ENCODE results near the gene BOLA2B.
"Not testable (repeated sequence)": the region's sequence is repeated elsewhere in the genome, so short reads cannot be mapped to it uniquely, and the experiment has no call there.

Gene BOLA2B

GRCh38 chr16:30193615-30194014 is at the start of gene BOLA2B, which contains the start of gene SLX1A:
Gene BOLA2B, minus strand, starts transcription at chr16:30193666. Its CDS starts 71 bp downstream, at chr16:30193595.
Gene SLX1A, plus strand, starts transcription at chr16:30193875. Its CDS starts 210 bp downstream, at chr16:30194085.
- not testable (repeated sequence) for DNase-seq

DNA sequence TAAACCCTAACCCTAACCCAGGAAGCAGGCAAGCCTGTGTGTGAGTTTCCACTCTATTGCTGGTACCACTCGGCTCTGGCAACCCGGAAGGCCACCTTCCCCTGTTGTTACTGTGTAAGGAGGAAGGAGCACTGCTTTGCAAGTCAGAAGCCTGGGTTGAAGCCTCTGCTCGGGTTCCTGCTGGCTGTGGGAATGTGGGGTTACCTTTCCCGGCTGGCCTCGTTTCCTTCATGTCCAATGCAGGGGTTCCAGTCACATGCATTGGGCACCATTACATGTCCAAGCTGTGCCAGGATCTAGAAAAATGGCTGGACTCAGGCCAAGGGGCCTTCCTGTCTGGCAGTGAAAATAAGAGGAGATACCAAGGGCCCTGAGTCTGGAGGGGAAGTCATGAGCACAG is 23.6 kb upstream of the BOLA2B start:
- DNase-seq: not testable (repeated sequence)

DNA sequence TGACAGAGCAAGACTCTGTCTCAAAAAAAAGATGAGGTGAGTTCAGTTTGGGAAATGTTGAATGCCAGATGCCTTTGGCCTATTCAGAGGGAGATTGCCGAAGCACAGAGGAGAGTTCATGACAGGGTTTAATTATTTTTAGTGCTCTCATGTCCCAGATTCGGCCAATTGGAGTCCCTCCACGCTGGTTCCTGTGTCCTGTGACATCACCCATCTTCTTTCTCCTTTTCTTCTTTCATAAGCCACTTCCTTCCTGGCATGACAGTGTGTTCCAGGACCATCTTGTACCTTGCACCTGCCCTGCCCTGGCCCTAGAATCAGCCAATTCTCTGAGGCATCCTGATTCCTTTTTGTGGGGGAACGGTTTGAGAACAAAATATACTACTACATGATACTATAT is 17.9 kb upstream of the BOLA2B start:
- not testable (repeated sequence) for DNase-seq

- DNase-seq: not testable (repeated sequence)
Measured at GRCh38 chr16:30209032-30209431, 15.6 kb upstream of the BOLA2B start.

DNA sequence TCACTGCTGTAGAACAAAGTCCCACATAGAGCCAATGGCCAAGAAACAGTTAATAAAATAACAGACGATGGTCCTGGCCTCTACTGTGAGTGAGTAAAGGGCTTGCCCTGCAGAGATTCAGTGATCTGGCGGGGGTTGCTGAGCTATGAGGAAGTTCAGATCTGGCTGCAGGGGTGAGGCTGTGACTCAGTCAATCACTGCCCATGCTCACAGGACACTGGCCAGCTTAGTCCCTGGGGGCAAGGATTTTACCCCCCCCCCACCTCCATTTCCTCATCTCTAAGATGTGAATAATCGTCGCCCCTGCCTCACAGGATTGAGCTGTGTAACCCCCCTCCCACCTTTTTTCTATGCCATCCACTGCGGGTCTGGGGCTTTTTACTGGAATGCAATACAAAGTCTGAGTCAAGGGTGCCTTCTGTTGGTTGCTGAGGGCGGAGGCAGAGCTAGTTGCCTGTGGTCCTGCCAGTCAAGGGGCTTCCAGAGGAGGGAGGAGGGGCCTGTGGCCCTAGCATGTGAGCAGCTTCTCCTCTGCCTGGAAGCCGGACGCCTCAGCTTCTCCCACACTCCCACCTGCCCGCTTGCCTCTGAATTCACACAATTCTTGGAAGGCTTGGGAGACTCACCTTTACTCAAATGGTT is 13.7 kb upstream of the BOLA2B start:
- not testable (repeated sequence) for DNase-seq

DNA sequence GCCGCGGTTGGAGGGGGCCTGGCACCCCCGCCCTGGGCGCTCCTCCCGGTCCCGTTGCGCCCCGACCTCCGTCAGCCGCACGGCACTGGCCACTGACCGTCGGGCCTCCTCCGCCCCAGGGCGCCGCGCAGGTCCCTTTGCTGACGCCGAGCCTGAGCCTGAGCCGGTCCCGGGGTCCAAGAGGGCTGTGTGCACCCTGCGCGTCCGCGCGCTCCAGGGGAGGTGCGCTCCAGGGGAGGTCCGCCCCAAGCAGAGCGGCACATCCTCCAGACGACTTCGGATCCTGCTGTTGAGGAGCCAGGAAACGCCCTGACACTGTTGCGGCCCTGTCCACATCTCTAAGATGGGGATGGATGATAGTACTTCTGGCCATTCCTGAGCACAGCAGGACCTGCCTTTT is 12.8 kb upstream of the BOLA2B start:
- not testable (repeated sequence) for DNase-seq

DNA sequence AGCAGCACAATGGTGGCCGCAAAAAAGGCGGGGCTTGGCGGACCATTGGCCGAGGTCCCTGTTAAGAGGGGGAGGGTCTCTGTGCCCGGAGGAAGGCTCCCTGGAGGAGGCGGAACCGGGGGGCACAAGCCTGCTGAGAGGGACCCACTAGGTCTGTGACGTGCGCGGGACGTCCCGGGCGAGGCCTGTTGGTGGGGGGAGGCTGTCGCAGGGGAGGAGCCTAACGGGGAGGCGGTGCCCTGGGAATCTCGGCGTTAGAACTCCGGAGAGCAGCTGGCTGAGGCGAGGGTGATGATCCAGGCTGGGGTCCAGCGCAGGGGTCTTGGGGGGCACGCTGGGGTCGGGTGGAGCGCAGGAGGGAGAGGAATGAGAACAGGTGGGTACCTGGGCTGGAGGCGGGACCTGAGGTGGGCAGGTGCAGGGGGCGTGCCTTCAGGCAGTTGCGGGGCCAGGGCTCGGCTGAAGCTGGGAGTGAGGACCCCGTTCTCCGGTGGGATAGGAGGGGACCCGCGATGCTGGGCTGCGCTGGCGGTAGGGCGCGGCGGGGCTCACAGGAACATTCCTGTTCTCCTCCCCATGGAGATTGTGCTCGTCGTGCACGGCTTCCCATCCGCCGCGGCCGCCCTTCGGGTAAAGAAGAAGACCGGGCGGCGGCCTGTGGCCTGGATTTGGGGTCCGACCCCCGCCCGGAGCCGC is 12.2 kb upstream of the BOLA2B start:
- not testable (repeated sequence) for DNase-seq

DNA sequence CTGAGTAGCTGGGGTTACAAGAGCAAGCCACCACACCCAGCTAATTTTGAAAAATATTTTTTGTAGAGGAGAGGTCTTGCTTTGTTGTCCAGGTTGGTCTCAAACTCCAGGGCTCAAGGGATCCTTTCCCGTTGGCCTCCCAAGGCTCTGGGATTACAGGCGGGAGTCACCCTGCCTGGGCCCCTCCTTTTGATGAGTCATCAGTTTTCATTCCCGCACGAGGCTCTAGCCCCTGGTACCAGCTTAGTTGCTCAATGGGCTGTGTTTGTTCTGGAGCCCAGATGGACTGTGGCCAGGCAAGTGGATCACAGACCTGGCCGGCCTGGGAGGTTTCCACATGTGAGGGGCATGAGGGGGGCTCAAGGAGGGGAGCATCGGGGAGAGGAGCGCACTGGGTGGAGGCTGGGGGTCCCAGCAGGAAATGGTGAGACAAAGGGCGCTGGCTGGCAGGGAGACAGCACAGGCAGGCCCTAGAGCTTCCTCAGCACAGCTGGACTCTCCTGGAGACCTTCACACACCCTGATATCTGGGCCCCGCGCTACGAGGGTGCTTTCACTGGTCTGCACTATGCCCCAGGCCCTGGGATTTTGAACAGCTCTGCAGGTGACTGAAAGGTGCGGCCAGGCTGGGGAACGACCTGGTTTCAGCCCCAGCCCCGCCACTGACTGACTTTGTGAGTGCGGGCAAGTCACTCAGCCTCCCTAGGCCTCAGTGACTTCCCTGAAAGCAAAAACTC is 6.3 kb upstream of the BOLA2B start:
- not testable (repeated sequence) for DNase-seq

GRCh38 chr16:30199049-30199448 is 5.6 kb upstream of the BOLA2B start, which contains the start of gene SULT1A3:
Gene SULT1A3, plus strand, starts transcription at chr16:30199255. Its CDS starts 1,474 bp downstream, at chr16:30200729.
- DNase-seq: not testable (repeated sequence)

- not testable (repeated sequence) for DNase-seq
Measured at GRCh38 chr16:30197001-30197400, 3.5 kb upstream of the BOLA2B start.

DNA sequence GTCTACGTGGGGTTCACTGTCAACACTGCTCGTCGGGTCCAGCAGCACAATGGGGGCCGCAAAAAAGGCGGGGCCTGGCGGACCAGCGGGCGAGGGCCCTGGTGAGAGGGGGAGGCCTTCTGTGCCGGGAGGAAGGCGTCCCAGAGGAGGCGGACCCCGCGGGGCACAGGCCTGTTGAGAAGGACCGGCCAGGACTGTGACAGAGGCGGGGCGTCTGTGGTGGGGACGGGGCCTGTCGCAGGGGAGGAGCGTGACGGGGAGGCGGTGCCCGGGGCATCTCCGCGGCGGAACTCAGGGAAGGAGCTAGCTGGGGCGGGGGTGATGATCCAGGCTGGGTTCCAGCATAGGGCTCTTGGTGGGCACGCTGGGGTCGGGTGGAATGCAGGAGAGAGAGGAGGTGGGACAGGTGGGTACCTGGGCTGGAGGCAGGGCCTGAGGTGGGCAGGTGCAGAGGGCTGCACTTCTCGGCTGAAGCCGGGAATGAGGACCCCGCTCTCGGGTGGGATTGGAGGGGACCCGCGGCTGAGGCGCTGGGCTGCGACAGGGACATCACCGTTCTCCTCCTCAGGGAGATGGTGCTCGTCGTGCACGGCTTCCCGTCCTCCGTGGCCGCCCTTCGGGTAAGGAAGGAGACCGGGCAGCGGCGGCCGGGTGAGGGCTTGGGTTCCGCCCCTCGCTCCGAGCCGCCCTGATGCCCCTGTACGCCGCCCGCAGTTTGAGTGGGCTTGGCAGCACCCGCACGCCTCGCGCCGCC is 883 bp upstream of the BOLA2B start:
- DNase-seq: not testable (repeated sequence)

- DNase-seq: not testable (repeated sequence)
Measured at GRCh38 chr16:30193098-30193497, 368 bp downstream of the BOLA2B start.

DNA sequence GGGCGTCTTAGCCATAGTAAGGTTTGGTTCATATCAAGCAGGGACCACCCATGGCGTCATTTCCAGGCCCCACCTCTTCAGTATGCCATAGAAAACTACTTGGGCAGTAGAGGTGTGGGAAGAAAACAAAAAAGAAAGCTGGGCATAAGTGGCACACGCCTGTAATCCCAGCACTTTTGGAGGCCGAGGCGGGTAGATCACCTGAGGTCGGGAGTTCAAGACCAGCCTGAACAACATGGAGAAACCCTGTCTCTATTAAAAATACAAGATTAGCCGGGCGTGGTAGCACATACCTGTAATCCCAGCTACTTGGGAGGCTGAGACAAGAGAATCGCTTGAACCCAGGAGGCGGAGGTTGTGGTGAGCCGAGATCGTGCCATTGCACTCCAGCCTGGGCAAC is 2.3 kb downstream of the BOLA2B start:
- not testable (repeated sequence) for DNase-seq

DNA sequence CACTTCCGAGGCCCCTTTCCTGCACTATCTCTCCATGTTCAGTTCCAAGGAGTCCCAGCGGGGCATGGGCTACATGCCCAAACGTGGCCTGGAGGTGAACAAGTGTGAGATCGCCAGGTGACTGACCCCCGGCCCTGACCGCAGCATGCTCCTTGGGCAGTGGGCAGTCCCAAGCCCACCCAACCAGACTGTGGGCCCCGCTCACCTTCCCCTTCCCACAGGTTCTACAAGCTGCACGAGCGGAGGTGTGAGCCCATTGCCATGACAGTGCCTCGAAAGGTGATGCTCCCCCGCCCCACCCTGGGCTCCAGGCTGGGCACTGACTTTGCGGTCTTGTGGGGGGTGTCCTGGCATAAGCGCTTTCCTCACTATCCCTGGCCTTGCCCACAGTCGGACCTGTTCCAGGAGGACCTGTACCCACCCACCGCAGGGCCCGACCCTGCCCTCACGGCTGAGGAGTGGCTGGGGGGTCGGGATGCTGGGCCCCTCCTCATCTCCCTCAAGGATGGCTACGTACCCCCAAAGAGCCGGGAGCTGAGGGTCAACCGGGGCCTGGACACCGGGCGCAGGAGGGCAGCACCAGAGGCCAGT is 5.4 kb downstream of the BOLA2B start:
- no peak for DNase-seq

DNA sequence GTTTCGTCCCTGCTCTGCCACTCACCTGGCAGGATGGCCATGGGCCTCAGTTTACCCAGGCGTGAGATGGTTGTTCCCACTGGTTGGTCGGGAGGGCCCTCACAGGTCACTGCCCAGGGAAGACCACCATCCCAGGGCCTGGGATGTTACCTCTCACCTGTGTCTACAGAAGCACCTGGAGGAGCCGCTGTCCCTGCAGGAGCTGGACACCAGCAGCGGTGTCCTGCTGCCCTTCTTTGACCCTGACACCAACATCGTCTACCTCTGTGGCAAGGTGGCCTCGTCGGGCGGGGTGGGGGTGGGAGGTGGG is 6.0 kb downstream of the BOLA2B start:
- DNase-seq: no peak

GRCh38 chr16:30186782-30187555 is 6.5 kb downstream of the BOLA2B start:
- peak; percentile 77 to 87 (median 80) for DNase-seq

- no peak for DNase-seq
Measured at GRCh38 chr16:30186444-30186781, 7.1 kb downstream of the BOLA2B start.

- DNase-seq: peak; percentile 30 to 73 (median 58)
Measured at GRCh38 chr16:30185683-30186421, 7.6 kb downstream of the BOLA2B start.

DNA sequence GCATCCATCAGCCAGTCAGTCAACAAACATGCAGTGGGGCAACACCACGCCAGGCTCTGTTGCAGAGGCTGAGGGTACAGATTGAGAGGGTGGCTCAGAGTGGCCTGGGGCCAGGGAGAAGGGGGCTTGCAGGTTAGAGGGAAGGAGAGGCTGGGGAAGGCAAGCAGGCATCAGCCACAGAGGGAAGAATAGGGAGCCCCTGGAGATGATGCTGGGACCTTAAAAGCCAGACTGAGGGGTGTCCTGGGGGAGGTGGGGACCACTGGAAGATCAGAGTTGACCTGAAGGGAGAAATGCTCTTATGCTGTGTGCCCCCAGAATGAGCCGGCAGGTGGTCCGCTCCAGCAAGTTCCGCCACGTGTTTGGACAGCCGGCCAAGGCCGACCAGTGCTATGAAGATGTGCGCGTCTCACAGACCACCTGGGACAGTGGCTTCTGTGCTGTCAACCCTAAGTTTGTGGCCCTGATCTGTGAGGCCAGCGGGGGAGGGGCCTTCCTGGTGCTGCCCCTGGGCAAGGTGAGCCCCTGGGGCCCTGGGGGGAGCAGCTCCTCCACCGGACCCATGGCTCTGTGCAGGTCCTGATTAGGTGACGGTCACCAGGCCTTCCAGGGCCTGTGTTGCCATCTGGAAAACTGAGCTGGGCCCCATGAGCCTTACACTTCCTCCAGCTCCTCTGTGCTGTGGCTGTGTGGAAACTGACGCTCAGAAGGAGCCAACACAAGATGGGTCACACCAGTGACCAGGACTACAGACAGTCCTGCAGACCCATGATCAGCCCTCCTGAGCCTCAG is 8.4 kb downstream of the BOLA2B start:
- DNase-seq: no peak
